Activated CD8-positive, alpha-beta T cell treated with anti-CD3 and anti-CD28 coated beads, Interleukin-2, amount 10 ng/mL, durations not matched to agents 7 days and 5 days (primary cell): ENCODE data around the gene PPM1H. TPM values are rescaled to one million over a fixed set of nuclear protein-coding genes. Genes with fewer than 3 reads are reported as not detected.
"Not testable (repeated sequence)": the region's sequence is repeated elsewhere in the genome, so short reads cannot be mapped to it uniquely, and the experiment has no call there.

Source experiments
- ATAC-seq: fragments of 150-1000 bp; cut with Tn5 transposase; one replicate; pipeline ENCODE4 v1.10.0; 2021; ENCODE audit warnings: moderate library complexity
- CTCF ChIA-PET: fragments of 350-600 bp; sonication (Branson Sonifier 250); formaldehyde crosslinking; loops from one replicate; lab custom pipeline; 2021; ENCODE audit warnings: antibody characterized with exemption; lab: Charles Lee
- POLR2A ChIA-PET: fragments of 350-600 bp; sonication (Branson Sonifier 250); formaldehyde crosslinking; loops from one replicate; lab custom pipeline; 2021; ENCODE audit warnings: antibody characterized with exemption; lab: Charles Lee
- DNase-seq: peaks from one replicate; pipeline ENCODE4 v3.0.0-alpha.2; 2020
- H3K27ac Mint-ChIP-seq: one replicate; pipeline ENCODE4 v1.8.0; 2021; ENCODE audit warnings: mild to moderate bottlenecking, mixed read lengths
- H3K27me3 Mint-ChIP-seq: one replicate; pipeline ENCODE4 v1.8.0; 2021; ENCODE audit warnings: low read depth, mixed read lengths
- H3K36me3 Mint-ChIP-seq: one replicate; pipeline ENCODE4 v1.8.0; 2021; ENCODE audit warnings: low read depth, mixed read lengths
- H3K4me1 Mint-ChIP-seq: one replicate; pipeline ENCODE4 v1.8.0; 2021; ENCODE audit warnings: low read depth, mixed read lengths
- H3K4me3 Mint-ChIP-seq: one replicate; pipeline ENCODE4 v1.8.0; 2021; ENCODE audit warnings: mild to moderate bottlenecking, mixed read lengths
- H3K9me3 Mint-ChIP-seq: one replicate; pipeline ENCODE4 v1.8.0; 2022; ENCODE audit warnings: mixed read lengths; ENCODE audit not compliant: insufficient read depth
- total RNA-seq, 2 experiments: library from RNA; stranded (reverse); gene quantifications; one replicate each; pipeline ENCODE4 v1.2.3, GENCODE V29; 2021

PPM1H gene
- total RNA-seq, 2 experiments from 2014 or later: not detected

GRCh38 chr12:62670986-62671720, 263.8 kb downstream of the PPM1H start:
- Mint-ChIP-seq H3K27ac (no peak overlapping the region), H3K4me1 (no peaks in the 10 kb centered on the region), H3K36me3 (no peaks in the 10 kb centered on the region), H3K4me3 (no peak overlapping the region), H3K9me3 (no peaks in the 10 kb centered on the region), H3K27me3 (peaks cover 15% of the 10 kb centered on the region)
- ChIA-PET POLR2A (no interaction called here), CTCF (no interaction called here)
- ATAC-seq (no peak), DNase-seq (no peak)

DNA sequence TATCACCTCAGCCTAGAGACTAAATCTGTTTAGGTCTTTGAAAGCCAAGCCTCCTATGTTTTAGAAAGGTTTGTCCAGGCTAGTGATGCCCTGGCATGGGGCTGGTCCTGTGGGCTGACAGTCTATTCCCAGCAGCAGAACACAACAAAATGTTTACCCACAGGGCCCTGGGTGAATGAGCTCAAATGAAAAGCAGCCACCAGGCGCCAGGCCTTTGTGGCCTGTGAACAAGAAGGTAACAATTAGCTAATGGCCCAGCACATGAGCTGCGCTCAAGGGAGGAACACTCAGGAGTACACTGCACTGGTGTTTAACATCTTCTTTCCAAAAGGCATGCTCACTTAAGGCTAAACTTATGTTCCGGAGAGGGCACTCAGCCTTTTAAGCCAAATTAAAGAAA, 266.2 kb downstream of the PPM1H start:
- no peak for DNase-seq
- H3K4me1 Mint-ChIP-seq: no peaks in the 10 kb centered on the region
- ATAC-seq: no peak
- no peaks in the 10 kb centered on the region for H3K9me3 Mint-ChIP-seq
- no peaks in the 10 kb centered on the region for H3K36me3 Mint-ChIP-seq
- H3K4me3 Mint-ChIP-seq: no peak overlapping the region
- H3K27me3 Mint-ChIP-seq: peaks cover 17% of the 10 kb centered on the region
- CTCF ChIA-PET: interaction anchor here (1.0 kb wide), 1 partner anchor 13 kb away, joined by 5 read pairs; no protein-coding TSS in a partner anchor
- POLR2A ChIA-PET: no interaction called here
- H3K27ac Mint-ChIP-seq: no peak overlapping the region

- H3K4me3 Mint-ChIP-seq, H3K4me1 Mint-ChIP-seq, ATAC-seq, H3K36me3 Mint-ChIP-seq, H3K27ac Mint-ChIP-seq, CTCF ChIA-PET, DNase-seq, H3K9me3 Mint-ChIP-seq: not testable (repeated sequence)
- POLR2A ChIA-PET: interaction anchor here (1.0 kb wide), 1 partner anchor 45 kb away, joined by 4 read pairs; no protein-coding TSS in a partner anchor
- H3K27me3 Mint-ChIP-seq: peaks cover 18% of the 10 kb centered on the region
Observed at GRCh38 chr12:62664951-62665350, 270.0 kb downstream of the PPM1H start.

- no peaks in the 10 kb centered on the region for H3K36me3 Mint-ChIP-seq
- ATAC-seq: no peak
- ChIA-PET POLR2A (no interaction called here), CTCF (no interaction called here)
- peaks cover 5% of the 10 kb centered on the region for H3K4me1 Mint-ChIP-seq
- H3K27ac Mint-ChIP-seq: no peak overlapping the region
- peaks cover 46% of the 10 kb centered on the region for H3K27me3 Mint-ChIP-seq
- DNase-seq: no peak
- no peak overlapping the region for H3K4me3 Mint-ChIP-seq
- no peaks in the 10 kb centered on the region for H3K9me3 Mint-ChIP-seq
Observed at GRCh38 chr12:62660756-62661155, 274.2 kb downstream of the PPM1H start.

DNA sequence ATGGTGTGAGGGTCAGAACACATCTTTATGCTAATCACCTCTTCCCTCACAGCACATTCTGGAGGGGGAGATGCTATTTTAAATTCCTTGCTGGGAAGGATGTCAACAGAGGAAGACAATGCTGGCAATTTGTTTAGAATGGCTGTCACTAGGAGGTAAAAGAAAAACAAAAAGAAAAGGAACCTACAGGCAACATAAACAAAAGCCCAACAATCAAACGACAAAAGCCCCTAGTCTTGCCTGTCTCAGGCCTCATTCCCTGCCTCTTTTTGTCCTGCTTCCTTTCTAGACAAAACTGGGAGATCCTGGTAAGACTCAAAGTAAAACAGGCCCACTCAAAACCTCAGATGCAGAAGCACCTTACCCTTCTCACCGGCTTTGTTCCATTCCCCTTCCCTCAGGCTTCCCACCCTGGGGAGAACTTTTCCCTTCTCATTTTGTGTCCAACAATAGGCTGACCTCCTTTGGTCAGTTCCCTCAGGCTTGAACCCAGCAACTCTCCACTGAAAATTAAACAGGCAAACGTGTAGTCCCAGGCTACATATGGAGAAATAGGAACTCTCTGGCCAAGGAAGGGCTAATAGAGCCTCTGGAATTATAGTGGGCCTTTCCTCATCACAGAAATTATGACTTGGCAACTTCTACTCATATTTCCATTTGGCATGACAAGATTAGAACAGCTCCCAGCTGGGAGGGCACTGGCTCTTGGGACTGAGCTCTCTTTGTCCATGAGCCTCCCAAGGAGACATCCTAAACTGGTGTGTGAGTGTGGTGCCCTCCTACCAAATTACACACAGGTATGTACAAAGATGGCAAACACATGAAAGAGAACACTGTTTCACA, 275.3 kb downstream of the PPM1H start:
- Mint-ChIP-seq H3K27me3 (peaks cover 52% of the 10 kb centered on the region), H3K27ac (no peak overlapping the region), H3K9me3 (no peaks in the 10 kb centered on the region), H3K4me3 (no peak overlapping the region), H3K4me1 (peaks cover 13% of the 10 kb centered on the region), H3K36me3 (no peaks in the 10 kb centered on the region)
- POLR2A ChIA-PET: no interaction called here
- CTCF ChIA-PET: interaction anchor here (0.6 kb wide), 1 partner anchor 456 kb away, joined by 3 read pairs; no protein-coding TSS in a partner anchor
- DNase-seq (no peak), ATAC-seq (no peak)

DNA sequence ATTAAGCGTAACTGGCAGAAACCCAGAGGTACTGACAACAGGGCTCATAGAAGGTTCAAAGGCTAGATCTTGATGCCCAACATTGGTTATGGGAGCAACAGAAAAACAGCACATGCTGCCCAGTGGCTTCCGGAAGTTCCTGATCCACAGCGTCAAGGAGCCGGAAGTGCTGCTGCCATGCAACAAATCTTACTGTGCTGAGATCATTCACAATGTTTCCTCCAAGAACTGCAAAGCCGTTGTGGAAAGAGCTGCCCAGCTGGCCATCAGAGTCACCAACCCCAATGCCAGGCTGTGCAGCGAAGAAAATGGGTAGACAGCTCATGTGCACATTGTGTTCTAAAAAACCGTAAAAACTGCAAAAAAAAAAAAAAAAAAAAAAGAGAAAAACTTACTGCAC, 276.0 kb downstream of the PPM1H start:
- POLR2A ChIA-PET: no interaction called here
- no peak overlapping the region for H3K4me3 Mint-ChIP-seq
- H3K36me3 Mint-ChIP-seq: no peaks in the 10 kb centered on the region
- CTCF ChIA-PET: no interaction called here
- H3K27ac Mint-ChIP-seq: no peak overlapping the region
- DNase-seq (no peak), ATAC-seq (no peak)
- no peaks in the 10 kb centered on the region for H3K9me3 Mint-ChIP-seq
- peaks cover 57% of the 10 kb centered on the region for H3K27me3 Mint-ChIP-seq
- peaks cover 19% of the 10 kb centered on the region for H3K4me1 Mint-ChIP-seq

DNA sequence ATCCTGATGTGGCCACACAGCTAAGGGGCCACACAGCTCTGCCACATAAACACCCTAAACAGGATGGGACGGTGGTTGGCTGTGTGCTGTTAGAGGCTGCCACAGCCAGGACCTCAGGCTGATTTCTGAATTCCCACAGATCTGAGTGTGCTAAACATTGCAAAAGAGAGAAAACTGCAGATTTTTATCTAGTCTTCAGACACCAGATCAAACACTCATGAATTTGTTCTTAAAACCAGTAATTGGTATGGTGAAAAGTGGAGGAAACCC, 277.7 kb downstream of the PPM1H start:
- POLR2A ChIA-PET: no interaction called here
- Mint-ChIP-seq H3K36me3 (no peaks in the 10 kb centered on the region), H3K4me1 (peaks cover 20% of the 10 kb centered on the region), H3K27me3 (peaks cover 69% of the 10 kb centered on the region), H3K27ac (no peak overlapping the region), H3K4me3 (no peak overlapping the region), H3K9me3 (no peaks in the 10 kb centered on the region)
- CTCF ChIA-PET: no interaction called here
- ATAC-seq: no peak
- no peak for DNase-seq

DNA sequence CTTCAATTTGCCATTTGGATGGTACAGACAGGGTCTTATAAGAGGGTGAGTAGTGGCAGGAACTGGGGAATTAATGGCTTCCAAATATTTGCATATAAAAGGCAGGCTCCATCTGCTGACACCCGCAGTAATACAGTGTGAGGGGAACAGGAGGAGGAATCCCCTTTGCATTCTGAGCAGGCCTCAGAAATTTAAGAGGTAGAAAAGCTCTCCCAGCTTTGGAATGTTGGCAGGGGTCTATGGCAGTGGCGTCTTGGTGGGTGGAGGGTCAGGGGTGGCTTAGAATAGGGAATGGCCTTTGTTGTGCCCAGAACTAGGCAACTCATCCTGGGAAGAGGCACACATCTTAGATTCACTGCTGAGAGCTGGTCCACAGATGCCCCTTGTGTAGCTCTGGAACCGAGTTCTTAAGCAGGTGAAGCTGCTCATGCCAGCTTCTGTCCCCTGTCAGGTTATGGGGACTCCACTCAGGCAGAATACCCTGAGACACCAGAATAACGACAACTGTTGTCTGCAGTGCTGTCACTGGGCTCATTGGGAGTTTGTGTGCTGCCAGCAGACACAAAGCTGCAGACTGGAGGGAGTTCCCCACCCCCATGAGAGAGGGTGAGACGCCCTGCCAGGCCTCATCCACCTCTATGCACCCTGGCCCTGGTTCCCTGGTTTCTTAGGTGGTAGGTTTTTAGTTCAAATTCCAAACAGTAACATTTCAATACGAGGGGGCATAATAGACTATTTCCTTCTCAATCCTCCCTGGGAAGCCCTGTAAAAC, 278.2 kb downstream of the PPM1H start:
- Mint-ChIP-seq H3K27ac (no peak overlapping the region), H3K9me3 (no peaks in the 10 kb centered on the region), H3K27me3 (peaks cover 70% of the 10 kb centered on the region), H3K4me1 (peaks cover 20% of the 10 kb centered on the region), H3K4me3 (no peak overlapping the region), H3K36me3 (no peaks in the 10 kb centered on the region)
- DNase-seq (no peak), ATAC-seq (no peak)
- CTCF ChIA-PET: no interaction called here
- POLR2A ChIA-PET: no interaction called here

- ATAC-seq: no peak
- ChIA-PET CTCF (interaction anchor here (0.6 to 1.3 kb wide), 3 partner anchors 14 to 40 kb away, joined by 3 to 5 read pairs (median 3); no protein-coding TSS in a partner anchor), POLR2A (no interaction called here)
- H3K27me3 Mint-ChIP-seq: peaks cover 71% of the 10 kb centered on the region
- H3K9me3 Mint-ChIP-seq: no peaks in the 10 kb centered on the region
- H3K4me1 Mint-ChIP-seq: peaks cover 20% of the 10 kb centered on the region
- H3K27ac Mint-ChIP-seq: no peak overlapping the region
- no peaks in the 10 kb centered on the region for H3K36me3 Mint-ChIP-seq
- no peak for DNase-seq
- H3K4me3 Mint-ChIP-seq: no peak overlapping the region
Observed at GRCh38 chr12:62655666-62656151, 279.2 kb downstream of the PPM1H start.

DNA sequence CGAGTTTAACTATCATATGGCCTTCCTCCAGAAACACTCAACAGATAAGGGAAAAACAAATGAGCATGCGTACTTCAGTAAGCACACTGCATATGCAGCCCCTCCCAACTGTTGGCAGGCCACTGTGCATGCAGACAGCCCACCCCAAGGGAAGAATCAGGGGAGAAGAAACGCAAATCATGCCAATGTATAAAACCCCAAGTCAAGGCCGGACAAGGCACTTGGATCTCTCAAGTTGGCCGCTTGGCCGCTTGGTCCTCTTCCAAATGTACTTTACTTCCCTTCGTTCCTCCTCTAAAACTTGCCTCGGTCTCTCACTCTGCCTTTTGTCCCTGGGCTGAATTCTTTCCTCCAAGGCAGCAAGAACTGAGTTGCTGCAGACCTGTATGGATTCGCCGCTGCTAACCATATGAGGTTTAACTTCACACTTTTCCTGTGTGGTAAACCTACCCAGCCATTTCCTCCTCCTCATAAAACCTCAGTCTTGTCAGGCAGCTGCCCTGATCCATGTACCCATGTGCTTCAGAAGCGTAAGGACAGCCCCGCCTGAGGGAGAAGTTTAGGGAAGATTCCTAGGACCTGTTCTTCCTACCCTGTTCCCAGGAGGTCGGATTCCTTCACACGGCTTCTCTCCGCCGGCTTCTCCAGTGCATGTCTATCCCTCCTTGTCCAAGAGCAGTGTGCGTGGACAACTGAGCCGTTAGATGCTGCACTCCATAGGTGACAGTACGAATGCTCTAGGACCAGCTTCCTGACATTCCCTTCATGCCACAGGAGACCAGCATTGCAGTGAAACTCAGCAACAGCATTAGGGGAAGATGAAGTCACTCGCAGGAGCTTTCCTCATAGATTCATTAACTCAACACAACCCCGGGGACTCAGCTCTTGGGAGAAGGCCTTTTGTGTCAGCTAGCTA, 280.4 kb downstream of the PPM1H start:
- Mint-ChIP-seq H3K36me3 (no peaks in the 10 kb centered on the region), H3K4me3 (no peak overlapping the region), H3K27me3 (peaks cover 66% of the 10 kb centered on the region), H3K4me1 (peaks cover 20% of the 10 kb centered on the region), H3K27ac (no peak overlapping the region), H3K9me3 (no peaks in the 10 kb centered on the region)
- ChIA-PET POLR2A (no interaction called here), CTCF (interaction anchor here (1.3 kb wide), 1 partner anchor 41 kb away, joined by 3 read pairs; no protein-coding TSS in a partner anchor)
- DNase-seq (peak; percentile 49), ATAC-seq (peak; percentile 71)

- DNase-seq (no peak), ATAC-seq (no peak)
- H3K9me3 Mint-ChIP-seq: no peaks in the 10 kb centered on the region
- ChIA-PET CTCF (no interaction called here), POLR2A (no interaction called here)
- no peak overlapping the region for H3K27ac Mint-ChIP-seq
- H3K4me3 Mint-ChIP-seq: no peak overlapping the region
- H3K4me1 Mint-ChIP-seq: peaks cover 20% of the 10 kb centered on the region
- H3K27me3 Mint-ChIP-seq: peaks cover 59% of the 10 kb centered on the region
- no peaks in the 10 kb centered on the region for H3K36me3 Mint-ChIP-seq
Observed at GRCh38 chr12:62653740-62654139, 281.2 kb downstream of the PPM1H start.
